HG03066 (cell line): ENCODE data around the gene CRYGC.

Source experiments
- ATAC-seq: cut with Tn5 transposase; IDR thresholded peaks from one replicate; pipeline ENCODE4 v1.9.1; 2021; ENCODE audit warnings: low read depth; ENCODE audit not compliant: unreplicated experiment

The CRYGC gene

GRCh38 chr2:208129744-208130711 lies at the start of gene CRYGC:
CRYGC (minus strand) TSS chr2:208129828; CDS start chr2:208129792, 36 bp downstream.
- ATAC-seq, result no peak

- no peak for ATAC-seq
Measured at GRCh38 chr2:208179028-208179609, 49.5 kb upstream of the CRYGC start.

- no peak for ATAC-seq
Measured at GRCh38 chr2:208175840-208176153, 46.2 kb upstream of the CRYGC start.

DNA sequence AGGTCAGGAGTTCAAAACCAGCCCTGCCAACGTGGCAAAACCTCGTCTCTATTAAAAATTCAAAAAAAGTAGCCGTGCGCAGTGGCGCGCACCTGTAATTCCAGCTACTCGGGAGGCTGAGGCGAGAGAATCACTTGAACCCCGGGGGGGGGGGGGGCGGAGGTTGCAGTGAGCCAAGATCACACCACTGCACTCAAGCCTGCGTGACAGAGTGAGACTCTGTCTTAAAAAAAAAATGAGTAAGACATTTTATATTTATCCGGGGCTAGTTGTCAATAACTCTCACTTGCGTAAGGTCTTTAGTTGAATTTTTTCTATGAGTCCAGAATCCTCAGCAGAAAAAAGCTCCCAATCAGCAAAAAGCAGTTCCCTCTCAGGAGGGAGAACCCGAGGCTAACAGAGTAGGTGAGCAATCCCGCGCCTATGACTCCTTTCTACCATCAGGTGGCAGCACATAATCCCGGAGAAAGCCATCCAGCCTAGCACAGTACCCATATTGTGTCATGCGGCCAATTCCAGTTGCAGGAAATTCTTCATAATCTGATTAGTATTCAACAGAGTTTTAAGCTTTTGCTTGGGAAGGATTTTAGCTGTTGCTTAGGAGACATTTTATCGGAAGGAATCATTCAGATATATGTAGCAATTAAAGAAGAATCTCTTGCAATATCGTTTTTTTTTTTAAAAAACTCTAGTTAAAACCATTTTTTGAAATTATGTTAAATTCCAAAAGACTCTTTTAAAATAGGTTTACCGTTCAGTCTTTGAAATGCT lies 45.6 kb upstream of the CRYGC start:
- ATAC-seq, result peak; percentile 99

- no peak for ATAC-seq
Measured at GRCh38 chr2:208174144-208174543, 44.5 kb upstream of the CRYGC start.

GRCh38 chr2:208172125-208172524 lies 42.5 kb upstream of the CRYGC start:
- ATAC-seq, result no peak

- ATAC-seq, result no peak
Measured at GRCh38 chr2:208164951-208165755, 35.5 kb upstream of the CRYGC start.

DNA sequence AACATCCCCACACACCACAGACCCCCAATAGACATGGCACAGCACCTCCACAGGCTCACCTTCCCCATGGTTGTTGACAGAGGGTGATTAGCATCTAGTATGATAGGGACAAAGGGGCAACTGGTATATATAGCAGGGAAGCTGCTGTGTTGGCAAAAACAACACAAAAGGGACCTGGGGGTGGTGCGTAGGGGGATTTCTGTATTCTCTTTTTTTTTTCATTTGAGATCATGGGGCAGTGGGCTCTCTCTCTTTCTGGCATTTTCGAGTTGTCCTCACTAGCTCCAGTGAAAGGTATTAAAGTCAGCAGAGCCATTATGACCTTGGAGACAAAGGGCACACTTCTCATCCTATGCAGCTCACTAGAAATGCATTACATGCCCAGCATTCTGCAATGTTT lies 33.9 kb upstream of the CRYGC start, which contains the start of gene CRYGA:
CRYGA (minus strand) TSS at position 101 of the 400 bp plus-strand sequence; CDS start at position 68, 33 bp downstream.
- ATAC-seq, result no peak

DNA sequence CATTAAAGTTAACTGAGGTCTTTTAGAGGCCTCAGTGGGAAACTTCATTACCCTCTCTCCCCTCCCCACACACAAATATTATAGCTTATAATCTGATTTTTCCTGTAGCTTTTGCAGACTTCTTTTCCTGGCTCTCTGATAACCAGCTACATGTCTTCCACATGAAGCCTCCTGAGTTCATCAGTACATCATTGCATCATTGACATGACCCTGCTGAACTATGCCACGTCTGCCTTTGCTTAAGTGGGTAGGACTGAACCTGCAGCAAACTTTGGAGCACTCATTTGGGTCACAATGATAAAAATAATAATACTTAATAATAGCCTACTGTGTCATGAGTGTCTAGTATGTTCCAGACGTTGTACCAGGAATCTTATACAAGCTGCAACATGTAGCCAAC lies 26.8 kb upstream of the CRYGC start:
- no peak for ATAC-seq

GRCh38 chr2:208153156-208153555 lies 23.5 kb upstream of the CRYGC start:
- no peak for ATAC-seq

DNA sequence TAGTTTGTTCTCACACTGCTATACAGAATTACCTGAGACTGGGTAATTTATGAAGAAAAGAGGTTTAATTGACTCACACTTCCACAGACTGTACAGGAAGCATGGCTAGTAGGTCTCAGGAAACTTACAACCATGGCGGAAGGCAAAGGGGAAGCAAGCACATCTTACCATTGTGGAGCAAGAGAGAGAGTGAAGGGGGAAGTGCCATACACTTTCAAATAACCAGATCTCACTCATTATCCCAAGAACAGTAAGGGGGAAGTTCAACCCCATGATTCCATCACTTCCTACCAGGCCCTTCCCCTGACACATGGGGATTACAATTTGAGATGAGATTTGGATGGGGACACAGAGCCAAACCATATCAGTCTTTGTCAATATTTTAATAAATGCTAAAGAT lies 21.3 kb upstream of the CRYGC start:
- no peak for ATAC-seq

DNA sequence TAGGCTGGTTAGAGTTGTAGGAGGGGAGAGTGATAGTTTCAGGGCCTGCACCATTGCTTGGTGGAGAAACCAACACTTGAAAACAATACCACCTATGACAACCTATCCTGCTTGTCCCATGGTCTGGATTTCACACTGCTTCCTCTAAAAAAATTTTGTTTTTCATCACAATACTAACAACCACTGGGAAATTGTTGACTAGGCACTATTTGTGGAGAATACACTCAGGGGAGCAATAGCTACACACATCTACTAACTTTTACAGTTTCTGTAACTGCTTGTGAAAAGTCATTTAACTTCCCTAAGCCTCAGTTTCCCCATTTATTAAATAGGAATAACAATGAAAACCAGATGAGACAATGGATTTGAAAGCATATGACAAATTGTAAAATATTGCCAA lies 20.5 kb upstream of the CRYGC start:
- ATAC-seq, result no peak

- ATAC-seq, result no peak
Measured at GRCh38 chr2:208148803-208149202, 19.2 kb upstream of the CRYGC start.

- ATAC-seq, result no peak
Measured at GRCh38 chr2:208147759-208148158, 18.1 kb upstream of the CRYGC start.

GRCh38 chr2:208147008-208147407 lies 17.4 kb upstream of the CRYGC start:
- no peak for ATAC-seq

GRCh38 chr2:208146006-208146405 lies 16.4 kb upstream of the CRYGC start, which contains the start of gene CRYGB:
CRYGB (minus strand) TSS chr2:208146158; CDS start chr2:208146120, 38 bp downstream.
- ATAC-seq, result no peak

DNA sequence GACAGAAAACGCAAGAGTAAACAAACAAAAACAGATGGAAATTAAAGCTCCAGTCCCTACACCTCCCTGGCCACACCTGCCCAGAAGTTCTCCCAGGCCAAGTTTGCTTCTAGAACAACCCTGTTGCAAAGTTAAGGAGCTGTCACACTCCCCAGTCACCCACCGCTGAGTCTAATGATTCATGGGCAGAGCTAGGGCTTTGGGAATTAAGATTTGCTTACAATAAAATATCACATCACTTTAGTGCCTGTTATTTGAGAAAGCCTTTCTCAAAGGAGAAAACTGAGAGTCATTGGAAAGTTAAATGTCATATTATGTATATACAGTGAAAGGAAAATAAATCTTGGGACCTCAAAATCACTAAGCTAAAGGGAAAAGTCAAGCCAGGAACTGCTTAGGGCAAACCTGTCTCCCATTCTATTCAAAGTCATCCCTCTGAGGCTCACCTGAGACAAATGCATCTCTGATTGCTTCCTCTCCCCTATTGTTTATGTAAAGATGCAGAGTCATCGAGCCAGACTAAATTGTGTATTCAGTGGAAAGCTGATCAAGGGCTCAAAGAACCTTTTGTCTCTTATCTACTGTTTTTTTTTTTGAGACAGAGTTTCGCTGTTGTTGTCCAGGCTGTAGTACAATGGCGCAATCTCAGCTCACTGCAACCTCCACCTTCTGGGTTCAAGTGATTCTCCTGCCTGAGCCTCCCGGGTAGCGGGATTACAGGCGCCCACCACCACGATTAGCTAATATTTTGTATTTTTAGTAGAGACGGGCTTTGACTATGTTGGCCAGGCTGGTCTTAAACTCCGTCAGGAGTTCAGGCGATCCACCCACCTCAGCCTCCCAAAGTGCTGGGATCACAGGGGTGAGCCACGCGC lies 13.5 kb upstream of the CRYGC start:
- no peak for ATAC-seq

GRCh38 chr2:208142240-208142924 lies 12.8 kb upstream of the CRYGC start:
- ATAC-seq, result no peak

GRCh38 chr2:208139447-208139846 lies 9.8 kb upstream of the CRYGC start:
- ATAC-seq, result no peak
